ENCODE data around the gene CLMN.

Gene CLMN

DNA sequence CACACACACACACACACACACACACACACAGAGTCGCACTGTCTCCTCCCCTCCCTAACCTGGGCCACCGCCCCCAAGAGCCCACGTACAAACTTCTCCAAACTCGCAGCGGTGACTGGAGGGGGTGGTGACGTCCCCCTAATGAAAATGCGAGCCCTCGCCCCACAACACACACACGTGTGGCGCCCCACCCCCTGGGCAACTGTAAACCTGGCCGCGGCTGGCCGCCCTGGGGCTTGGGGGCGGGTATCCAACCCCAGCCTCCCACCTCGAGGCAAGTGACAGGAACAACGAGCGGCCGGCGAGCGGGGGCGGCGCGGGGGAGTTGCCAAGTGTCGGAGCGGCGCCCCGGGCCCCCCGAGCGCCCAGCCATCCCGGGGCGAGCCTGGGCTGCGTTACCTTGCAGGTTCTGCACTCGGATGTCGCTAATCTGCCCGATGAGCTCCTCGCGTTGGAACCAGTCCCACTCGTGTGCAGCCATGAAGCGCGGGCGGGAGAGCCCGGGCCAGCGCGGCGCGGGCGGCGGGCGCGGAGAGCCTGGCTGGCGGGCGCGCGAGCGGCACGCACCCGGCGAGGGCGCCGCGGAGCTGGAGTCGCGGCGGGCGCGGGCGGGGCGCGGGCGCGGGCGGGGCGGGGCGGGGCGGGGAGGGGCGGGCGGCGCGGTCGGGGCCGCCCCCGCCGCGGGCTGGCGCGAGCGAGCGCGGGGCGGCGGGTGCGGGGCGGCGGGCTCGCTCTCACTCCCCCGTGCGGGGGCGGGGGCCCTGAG, at the start of gene CLMN:
Gene CLMN, minus strand, starts transcription at position 597 of the 766 bp plus-strand sequence. Its CDS starts 116 bp downstream, at position 481.
- DNase-seq (ENCODE audit: low read depth in 2 of 2), result no peak

GRCh38 chr14:95365401-95365800, 45.7 kb upstream of the CLMN start:
- no peak for DNase-seq (ENCODE audit: low read depth in 2 of 2)

GRCh38 chr14:95364481-95365209, 44.9 kb upstream of the CLMN start:
- DNase-seq (ENCODE audit: low read depth in 2 of 2), result no peak

GRCh38 chr14:95363468-95363954, 43.8 kb upstream of the CLMN start:
- no peak for DNase-seq (ENCODE audit: low read depth in 2 of 2)

DNA sequence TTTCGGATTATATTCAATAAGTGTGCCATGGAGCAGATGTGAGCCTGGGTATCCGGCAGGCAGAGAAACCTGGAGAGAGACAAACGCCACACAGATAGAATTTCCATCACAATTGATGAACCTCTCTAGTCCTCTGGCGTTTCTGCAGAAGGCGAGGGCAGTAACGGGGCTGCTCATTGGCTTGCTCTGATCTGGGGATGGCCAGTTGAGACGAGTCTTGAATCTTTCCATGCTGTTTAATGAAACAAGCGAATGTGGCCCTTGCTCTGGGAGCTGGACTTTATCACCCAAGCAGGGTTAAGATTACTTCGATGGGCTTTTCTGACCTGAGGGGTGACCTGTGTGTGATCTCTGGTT, 42.4 kb upstream of the CLMN start:
- no peak for DNase-seq (ENCODE audit: low read depth in 2 of 2)

- DNase-seq (ENCODE audit: low read depth in 2 of 2), result no peak
Observed at GRCh38 chr14:95361373-95362137, 41.8 kb upstream of the CLMN start.

DNA sequence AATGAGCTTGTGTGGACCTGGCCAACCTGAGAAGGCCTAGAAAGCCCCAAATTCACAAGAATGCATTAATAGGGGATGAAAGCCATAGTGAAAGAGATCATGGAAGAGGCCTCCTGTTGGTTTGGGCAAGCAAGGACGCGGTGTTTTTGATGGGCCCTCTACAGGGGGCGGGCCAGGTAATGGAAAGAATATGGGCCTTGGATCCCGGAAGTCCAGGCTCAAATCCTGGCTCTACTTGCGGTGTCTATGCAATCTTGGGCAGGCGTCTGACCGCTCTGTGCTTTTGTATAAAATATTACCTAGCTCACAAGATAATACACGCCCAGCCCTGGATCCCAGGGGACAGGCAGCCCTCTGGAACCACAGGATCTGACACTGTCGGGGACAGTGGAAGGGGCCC, 41.1 kb upstream of the CLMN start:
- no peak for DNase-seq (ENCODE audit: low read depth in 2 of 2)

- DNase-seq (ENCODE audit: low read depth in 2 of 2), result no peak
Observed at GRCh38 chr14:95359994-95360826, 40.5 kb upstream of the CLMN start.

- no peak for DNase-seq (ENCODE audit: low read depth in 2 of 2)
Observed at GRCh38 chr14:95356245-95356869, 36.6 kb upstream of the CLMN start.

GRCh38 chr14:95355422-95355821, 35.7 kb upstream of the CLMN start:
- no peak for DNase-seq (ENCODE audit: low read depth in 2 of 2)

GRCh38 chr14:95354834-95355233, 35.1 kb upstream of the CLMN start:
- no peak for DNase-seq (ENCODE audit: low read depth in 2 of 2)

DNA sequence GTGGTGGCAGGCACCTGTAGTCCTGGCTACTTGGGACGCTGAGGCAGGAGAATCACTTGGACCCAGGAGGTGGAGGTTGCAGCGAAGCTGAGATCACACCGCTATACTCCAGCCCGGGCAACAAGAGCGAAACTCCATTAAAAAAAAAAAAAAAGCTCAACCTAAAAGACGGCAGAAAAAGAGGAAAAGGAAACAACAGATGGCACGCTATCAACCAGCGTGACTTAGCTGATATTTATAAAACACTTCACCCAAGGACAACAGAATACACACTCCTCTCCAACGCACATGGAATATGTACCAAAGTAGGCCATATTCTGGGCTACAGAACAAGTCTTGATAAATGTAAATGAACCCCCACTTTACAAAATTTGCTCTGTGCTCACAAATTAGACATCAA, 34.0 kb upstream of the CLMN start:
- DNase-seq (ENCODE audit: low read depth in 2 of 2), result no peak

DNA sequence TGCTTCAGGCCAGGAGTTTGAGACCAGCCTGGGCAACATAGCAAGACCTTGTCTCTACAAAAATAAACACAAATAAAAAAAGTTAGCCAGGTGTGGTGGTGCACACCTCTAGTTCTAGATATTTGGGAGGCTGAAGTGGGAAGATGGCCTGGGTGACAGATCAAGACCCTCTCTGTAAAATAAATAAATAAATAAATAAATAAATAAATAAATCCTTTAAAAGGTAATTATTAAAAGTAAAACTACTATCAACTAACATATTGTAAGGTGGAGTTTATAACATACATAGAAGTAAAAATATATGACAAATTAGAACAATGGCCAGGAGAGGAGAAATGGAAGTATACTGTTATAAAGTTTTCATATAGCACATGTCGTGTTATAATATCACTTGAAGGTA, 33.3 kb upstream of the CLMN start:
- no peak for DNase-seq (ENCODE audit: low read depth in 2 of 2)

- no peak for DNase-seq (ENCODE audit: low read depth in 2 of 2)
Observed at GRCh38 chr14:95352481-95352880, 32.8 kb upstream of the CLMN start.

DNA sequence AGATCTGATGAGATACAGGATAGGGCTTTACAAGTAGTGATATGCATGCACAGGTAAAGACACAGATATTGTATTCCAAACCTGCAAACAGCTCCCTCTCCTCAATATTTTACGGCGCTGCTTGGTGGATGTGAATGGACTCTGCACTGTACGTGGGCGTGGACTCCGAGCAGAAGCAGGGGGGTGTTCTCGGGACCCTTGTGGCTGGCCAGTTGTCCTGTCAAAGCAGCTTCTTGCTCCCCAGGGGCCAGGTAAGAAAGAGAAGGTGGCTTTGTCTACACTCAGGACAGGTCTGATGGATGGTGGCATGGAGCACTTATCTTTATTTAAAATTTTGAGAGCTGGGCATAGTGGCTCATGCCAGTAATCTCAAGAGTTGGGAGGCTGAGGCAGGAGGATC, 29.5 kb upstream of the CLMN start:
- DNase-seq (ENCODE audit: low read depth in 2 of 2), result no peak

- no peak for DNase-seq (ENCODE audit: low read depth in 2 of 2)
Observed at GRCh38 chr14:95348395-95349080, 28.8 kb upstream of the CLMN start.

- DNase-seq (ENCODE audit: low read depth in 2 of 2), result no peak
Observed at GRCh38 chr14:95346820-95347219, 27.1 kb upstream of the CLMN start.

DNA sequence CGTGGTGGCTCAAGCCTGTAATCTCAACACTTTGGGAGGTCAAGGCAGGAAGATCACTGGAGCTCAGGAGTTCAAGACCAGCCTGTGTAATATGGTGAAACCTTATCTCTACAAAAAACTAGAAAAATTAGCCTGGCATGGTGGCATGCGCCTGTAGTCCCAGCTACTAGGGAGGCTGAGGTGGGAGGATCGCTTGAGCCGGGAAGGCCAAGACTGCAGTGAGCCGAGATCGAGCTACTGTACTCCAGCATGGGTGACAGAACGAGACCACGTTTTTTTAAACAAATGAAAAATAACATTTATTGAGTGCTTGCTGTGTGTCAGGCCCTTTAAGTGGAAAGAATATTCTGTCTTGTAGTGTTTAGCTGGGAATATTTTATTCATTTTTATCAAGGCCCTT, 26.6 kb upstream of the CLMN start:
- DNase-seq (ENCODE audit: low read depth in 2 of 2), result no peak

DNA sequence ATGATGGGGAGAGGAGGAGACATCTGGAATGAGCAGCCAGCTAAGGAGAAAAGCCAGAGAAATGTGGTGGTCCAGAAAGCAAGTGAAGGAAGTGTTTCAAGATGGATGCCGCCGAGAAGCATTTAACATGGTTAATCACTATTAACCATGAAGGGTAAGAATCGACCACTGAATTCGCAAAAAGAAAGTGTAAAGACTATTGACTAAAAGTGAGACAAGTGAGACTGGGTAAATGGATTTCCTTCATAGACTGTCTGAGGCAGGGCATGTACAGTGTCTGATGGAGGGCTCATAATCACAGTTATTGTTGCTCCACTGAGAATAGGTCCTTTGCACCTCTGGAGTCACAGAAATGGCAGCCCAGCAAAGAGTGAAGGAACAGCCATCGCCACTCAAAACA, 25.3 kb upstream of the CLMN start:
- DNase-seq (ENCODE audit: low read depth in 2 of 2), result no peak

- no peak for DNase-seq (ENCODE audit: low read depth in 2 of 2)
Observed at GRCh38 chr14:95344536-95344935, 24.8 kb upstream of the CLMN start.

DNA sequence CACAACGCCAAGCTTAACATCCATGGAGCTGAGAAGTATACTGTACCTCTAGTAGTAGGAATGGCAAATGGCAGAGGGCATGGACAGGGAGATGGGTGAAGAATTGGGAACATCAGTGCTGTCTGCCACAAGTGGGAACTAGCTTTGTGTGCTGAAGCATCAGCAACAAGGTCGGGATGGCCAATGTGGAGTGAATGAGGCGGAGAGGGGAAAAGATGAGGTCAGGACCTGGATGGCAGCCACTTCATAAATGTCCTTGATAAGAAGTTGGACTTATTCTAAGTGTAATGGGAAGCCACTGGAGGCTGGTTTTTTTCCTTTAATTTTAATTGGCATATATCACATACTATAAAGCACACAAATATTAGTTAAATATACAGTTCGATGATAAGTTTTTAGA, 21.9 kb upstream of the CLMN start:
- no peak for DNase-seq (ENCODE audit: low read depth in 2 of 2)

All from fibroblast of skin of left biceps (primary cell).